KOPT-K1 (cell line): ENCODE measurements around the gene SLC25A39.
A peak's percentile ranks its signal among the peaks of the same experiment; 100 is the strongest.
"Not testable (repeated sequence)": the region's sequence is repeated elsewhere in the genome, so short reads cannot be mapped to it uniquely, and the experiment has no call there.

ENCODE experiments used
- H3K27ac ChIP-seq: fragments of 200-600 bp; sonication (generic); 2 replicates; pipeline ENCODE4 v1.5.1; 2016; ENCODE audit warnings: antibody characterized with exemption, mild to moderate bottlenecking, low read depth, low read length; ENCODE audit not compliant: poor library complexity, severe bottlenecking
- H3K36me3 ChIP-seq: fragments of 200-600 bp; sonication (generic); 2 replicates; pipeline ENCODE4 v1.5.1; 2017; ENCODE audit warnings: antibody characterized with exemption, mild to moderate bottlenecking, low read length, moderate library complexity; ENCODE audit not compliant: insufficient read depth
- H3K9me3 ChIP-seq: fragments of 200-600 bp; sonication (generic); 2 replicates; pipeline ENCODE4 v1.5.1; 2017; ENCODE audit warnings: antibody characterized with exemption, low read length, mild to moderate bottlenecking; ENCODE audit not compliant: insufficient read depth, poor library complexity, severe bottlenecking

The SLC25A39 gene

DNA sequence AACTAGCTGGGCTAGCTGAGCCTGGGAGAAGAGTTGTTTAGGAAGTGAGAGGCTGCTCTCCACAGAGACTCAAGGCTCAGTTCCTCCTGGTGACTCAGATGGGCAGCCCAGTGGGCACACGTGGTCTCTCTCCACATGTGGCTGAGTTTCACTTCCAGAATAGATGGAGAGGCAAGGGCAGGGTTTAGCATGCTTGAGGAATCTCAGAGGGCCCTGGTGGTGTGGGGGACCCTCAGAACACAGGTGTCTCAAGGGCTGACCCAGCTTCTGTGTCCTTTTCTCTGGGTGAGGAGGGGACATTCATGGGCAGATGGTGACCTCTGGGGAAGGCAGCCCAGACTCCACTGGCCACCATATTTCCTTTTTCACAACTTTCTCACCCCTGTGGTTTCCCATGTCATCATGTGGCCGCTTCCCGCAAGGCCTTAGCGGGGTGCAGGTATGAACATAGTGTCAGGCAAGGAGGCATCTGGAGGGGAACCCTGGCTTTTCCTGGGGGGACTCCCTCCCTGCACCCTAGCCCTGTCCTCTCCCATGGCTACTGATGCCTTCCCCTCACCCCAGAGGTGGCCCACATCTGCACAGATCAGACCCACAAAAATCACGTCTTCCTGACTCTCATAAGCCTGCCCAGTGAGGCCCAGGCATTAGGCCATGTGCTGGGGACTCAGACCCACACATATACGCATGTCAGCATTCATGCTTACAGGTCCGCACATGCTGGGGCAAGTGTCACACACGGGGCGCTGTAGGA is 23.8 kb upstream of the SLC25A39 start:
- Histone ChIP-seq H3K9me3 (no peaks in the 10 kb centered on the region), H3K36me3 (no peaks in the 10 kb centered on the region), H3K27ac (no peak overlapping the region)

DNA sequence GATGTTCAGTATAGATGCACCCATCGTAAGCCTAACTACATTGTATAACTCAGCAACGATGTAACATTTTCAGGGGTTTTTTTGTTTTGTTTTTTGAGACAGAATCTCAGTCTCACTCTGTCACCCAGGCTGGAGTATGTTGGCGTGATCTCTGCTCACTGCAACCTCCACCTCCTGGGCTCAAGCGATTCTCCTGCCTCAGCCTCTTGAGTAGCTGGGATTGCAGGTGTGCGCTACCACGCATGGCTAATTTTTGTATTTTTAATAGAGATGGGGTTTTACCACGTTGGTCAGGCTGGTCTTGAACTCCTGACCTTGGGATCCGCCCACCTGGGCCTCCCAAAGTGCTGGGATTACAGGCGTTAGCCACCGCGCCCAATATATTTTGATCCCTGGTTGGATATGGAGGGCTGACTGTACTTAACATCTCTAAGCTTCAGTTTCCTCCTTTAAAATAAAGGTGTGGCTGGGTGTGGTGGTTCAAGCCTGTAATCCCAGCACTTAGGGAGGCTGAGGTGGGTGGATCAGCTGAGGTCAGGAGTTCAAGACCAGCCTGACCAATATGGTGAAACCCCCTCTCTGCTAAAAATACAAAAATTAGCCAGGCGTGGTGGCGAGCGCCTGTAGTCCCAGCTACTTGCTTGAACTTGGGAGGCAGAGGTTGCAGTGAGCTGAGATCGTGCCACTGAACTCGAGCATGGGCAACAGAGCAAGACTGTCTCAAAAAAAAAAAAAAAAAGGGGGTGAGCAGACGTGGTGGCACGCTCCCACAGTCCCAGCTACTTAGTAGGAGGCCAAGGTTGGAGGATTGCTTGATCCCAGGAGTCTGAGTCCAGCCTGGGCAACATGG is 22.8 kb upstream of the SLC25A39 start:
- H3K36me3 ChIP-seq, H3K27ac ChIP-seq, H3K9me3 ChIP-seq: not testable (repeated sequence)

DNA sequence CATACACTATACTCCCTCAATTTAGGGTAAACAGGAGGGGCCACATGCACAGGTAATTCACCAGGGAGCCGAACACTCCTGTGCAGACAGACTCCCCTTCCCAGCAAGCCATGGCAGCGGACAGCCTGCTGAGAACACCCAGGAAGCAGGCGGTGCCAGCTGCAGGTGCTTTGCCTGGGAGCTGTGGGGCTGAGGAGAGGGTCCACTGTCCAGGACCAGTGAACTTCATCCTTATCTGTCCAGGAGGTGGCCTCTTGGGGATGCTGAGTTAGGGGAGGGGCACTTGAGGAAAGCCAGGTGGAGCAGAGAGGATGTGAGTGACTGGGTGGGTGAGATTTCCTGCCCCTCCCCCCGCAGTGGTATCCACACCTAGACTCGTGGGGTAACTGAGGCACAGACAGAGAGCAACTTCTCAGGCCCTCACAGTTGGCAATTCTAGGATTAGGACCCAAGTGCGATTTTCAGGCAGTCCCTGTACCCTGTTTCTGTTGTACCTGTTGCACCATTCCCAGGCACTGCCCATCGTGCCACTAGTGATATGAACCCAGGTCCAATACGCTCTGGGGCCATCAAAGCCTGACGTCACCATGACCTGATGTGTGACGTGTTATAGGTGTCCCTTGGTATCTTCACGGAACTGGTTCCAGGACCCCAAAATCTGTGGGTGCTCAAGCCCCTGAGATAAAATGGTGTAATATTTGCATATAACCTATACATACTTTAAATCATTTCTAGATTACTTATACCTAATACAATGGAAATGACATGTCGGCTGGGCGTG is 21.6 kb upstream of the SLC25A39 start:
- Histone ChIP-seq H3K9me3 (no peaks in the 10 kb centered on the region), H3K36me3 (no peaks in the 10 kb centered on the region), H3K27ac (no peak overlapping the region)

DNA sequence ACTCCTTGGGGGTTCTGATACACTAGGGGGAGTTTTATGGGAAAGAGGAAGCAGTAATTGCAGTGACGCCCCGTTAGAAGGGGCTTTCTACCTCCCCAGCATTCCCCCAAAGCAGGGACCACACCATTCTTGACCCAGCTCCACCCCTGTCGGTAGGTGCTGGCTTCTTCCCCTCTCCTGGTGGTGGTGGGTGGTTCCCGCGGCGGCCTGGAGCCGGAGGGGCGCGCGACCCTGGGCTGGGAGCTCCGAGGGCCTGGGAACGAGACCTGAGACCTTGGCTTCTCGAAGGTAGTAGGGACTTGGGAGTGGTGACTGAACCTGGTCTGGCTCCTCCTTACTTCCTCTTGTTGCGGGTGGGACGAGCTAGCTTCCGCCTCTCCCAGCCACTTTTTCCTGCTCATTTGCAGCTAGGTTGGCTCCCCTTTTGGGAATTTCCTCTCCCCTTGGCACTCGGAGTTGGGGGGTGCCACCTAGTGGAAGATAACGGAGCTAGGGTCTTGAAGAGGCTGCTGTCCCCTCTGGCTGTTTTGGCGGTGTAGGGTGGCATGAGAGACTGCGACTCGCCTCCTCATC is 20.9 kb upstream of the SLC25A39 start:
- Histone ChIP-seq H3K36me3 (no peaks in the 10 kb centered on the region), H3K27ac (peak overlapping the region; percentile 4), H3K9me3 (no peaks in the 10 kb centered on the region)

DNA sequence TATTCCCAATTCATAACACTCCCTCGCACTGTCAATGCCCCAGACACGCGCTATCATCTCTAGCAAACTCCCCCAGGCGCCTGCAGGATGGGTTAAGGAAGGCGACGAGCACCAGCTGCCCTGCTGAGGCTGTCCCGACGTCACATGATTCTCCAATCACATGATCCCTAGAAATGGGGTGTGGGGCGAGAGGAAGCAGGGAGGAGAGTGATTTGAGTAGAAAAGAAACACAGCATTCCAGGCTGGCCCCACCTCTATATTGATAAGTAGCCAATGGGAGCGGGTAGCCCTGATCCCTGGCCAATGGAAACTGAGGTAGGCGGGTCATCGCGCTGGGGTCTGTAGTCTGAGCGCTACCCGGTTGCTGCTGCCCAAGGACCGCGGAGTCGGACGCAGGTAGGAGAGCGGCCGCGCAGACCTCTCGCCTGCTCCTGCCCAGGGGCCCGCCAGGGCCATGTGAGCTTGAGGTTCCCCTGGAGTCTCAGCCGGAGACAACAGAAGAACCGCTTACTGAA is 20.4 kb upstream of the SLC25A39 start, which contains the start of gene GRN:
Gene GRN, plus strand, starts transcription at position 364 of the 515 bp plus-strand sequence. CDS start 3,863 bp downstream, outside the sequence.
- Histone ChIP-seq H3K27ac (peak within 1 kb of the TSS; percentile 4), H3K9me3 (no peaks in the 10 kb centered on the region), H3K36me3 (no peaks in the 10 kb centered on the region)

DNA sequence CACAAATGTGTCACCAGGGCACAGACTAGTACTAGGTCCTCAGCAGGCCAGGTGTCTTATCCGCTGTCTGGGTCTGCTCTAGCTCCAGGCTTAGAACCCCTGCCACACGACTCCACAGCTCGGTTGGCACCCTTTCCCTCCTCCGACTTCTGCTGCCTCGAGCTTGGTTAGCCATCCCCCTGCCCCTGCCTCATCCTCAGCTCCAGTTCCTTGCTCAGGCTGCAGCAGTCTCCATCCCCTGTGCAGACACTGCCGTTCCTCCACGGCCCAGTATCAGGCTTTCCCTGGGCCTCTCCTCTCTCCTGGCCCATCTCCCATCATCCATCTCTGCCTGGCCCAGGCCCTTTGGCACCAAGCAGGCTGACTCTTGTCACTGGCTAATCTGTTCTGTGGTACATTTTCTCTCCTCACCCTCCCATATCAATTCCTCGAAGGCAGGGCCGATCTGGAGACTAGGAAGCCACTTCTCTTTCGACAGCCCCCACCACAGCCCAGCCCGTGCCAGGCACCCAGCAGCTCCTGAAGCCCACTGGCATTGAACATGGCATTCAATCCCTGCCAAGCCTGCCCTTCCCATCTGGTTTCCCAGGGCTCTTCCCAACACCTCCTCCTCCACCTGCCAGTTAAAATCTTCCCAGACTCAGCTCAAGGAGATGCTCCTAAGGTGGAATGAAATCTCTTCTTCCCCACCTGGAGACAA is 19.0 kb upstream of the SLC25A39 start:
- no peaks in the 10 kb centered on the region for H3K36me3 ChIP-seq
- no peaks in the 10 kb centered on the region for H3K9me3 ChIP-seq
- no peak overlapping the region for H3K27ac ChIP-seq

DNA sequence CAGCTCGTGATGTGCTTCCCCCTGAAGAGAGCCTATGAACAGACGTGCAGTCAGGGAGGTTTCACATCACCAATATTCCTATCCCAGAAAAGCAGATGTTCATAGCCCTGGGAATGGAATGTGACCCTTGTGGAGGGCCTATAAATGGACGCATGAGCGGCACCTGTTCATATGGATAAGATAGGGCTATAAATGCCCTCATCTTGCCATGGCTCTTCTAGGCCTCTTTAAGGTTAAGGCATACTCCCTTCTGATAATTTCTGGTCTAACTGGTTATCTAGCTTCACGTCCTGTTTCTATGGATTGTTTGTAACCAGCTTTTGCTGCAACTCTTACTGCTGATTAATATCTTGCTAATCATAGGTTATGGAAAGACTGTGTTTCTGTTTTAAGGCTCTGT is 15.9 kb upstream of the SLC25A39 start:
- not testable (repeated sequence) for H3K36me3 ChIP-seq

DNA sequence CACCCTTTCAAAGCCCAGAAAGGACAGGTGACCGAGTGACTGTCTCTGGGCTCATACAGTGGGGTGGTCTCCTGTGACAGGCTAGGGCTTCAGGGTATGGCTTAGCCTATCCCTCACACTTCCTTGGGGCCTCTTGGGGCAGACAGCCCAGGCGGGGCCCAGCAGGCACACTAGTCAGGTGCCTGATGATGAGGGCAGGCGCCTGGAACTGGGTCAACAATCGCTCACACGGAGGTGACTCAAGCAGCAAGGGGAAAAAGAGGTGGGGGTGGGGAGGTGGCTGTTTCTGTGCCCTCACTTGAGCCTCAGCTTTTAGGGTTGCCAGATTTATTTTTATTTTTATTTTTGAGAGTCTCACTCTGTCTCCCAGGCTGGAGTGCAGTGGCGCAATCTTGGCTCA is 14.1 kb upstream of the SLC25A39 start:
- Histone ChIP-seq H3K27ac (no peak overlapping the region), H3K9me3 (no peaks in the 10 kb centered on the region), H3K36me3 (no peaks in the 10 kb centered on the region)

More for the DNA sequence above, 15.9 kb upstream of the SLC25A39 start:
- H3K27ac ChIP-seq, H3K9me3 ChIP-seq: not testable (repeated sequence)

DNA sequence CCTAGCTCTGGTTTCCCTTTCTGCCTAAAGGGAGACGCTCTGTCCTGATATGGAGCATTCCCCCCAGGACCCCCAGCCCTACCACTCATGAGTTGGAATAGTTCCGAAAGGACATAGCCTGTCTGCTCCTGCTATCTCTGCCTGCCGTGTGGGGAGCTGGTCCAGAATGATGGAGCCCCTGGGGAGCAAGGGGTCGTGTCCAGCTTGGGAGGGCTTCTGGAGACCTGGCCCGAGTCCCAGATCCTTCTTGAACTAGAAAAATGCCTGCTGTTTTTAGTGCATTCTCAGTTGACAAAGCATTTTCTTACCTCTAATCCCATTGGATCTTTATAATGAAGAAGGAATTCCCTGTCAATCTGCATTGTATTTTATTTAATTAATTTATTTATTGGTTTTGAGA is 11.3 kb upstream of the SLC25A39 start:
- Histone ChIP-seq H3K9me3 (no peaks in the 10 kb centered on the region), H3K36me3 (no peaks in the 10 kb centered on the region), H3K27ac (no peak overlapping the region)

DNA sequence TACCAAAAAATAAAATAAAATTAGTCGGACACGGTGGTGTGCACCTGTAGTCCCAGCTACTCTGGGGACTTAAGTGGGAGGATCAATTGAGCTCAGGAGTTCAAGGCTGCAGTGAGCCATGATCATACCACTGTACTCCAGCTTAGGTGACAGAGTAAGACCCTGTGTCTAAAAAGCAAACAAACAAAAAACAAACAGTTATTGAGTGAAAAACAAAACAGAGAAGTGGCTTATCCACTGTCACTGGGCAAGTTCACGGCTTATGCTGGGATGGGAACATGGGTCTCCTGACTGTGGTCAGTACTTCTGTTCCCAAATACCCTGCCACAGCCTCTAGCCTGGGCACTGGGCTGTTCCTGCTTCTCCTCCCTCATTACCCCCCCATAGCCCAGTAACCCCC is 10.9 kb upstream of the SLC25A39 start:
- no peaks in the 10 kb centered on the region for H3K9me3 ChIP-seq
- H3K27ac ChIP-seq: no peak overlapping the region
- H3K36me3 ChIP-seq: no peaks in the 10 kb centered on the region

DNA sequence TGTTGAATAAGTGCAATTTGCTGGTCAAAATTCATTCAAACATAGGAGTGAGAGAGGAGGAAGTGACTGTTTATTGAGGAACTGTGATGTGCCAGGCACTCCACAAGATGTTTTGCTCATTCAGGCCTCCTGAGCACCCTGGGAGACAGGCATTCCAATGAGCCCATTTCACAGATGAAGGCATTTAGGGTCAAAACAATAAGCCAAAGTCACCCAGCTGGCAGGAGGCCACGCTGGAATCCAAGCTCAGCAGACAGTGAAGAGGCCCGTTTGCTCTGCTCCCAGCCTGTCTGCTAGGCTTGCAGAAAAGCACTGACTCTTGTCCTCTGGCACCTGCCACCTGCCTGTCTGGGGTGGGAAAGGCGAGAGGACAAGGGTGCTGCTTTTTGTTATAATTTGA is 10.1 kb upstream of the SLC25A39 start:
- H3K27ac ChIP-seq: no peak overlapping the region
- no peaks in the 10 kb centered on the region for H3K36me3 ChIP-seq
- no peaks in the 10 kb centered on the region for H3K9me3 ChIP-seq

DNA sequence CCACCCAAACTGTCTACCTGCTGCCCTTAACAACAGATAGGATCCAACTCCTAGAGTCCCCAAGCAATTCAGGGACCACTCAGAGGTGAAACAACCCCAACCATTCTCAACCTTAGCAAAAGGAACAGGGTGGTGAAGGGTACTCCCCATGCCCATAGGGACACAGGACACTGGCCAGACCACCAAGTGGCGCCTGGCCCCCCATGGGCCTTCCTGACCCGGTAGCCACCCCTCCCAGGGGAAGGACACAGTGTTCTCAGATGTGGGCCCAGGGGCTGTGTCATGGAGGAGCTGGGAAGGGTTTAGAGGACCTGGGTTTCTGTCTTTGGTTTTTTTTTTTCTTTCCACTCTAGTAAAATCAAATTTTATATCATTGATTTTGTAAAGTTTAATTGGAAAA is 9.7 kb upstream of the SLC25A39 start:
- H3K27ac ChIP-seq: no peak overlapping the region

DNA sequence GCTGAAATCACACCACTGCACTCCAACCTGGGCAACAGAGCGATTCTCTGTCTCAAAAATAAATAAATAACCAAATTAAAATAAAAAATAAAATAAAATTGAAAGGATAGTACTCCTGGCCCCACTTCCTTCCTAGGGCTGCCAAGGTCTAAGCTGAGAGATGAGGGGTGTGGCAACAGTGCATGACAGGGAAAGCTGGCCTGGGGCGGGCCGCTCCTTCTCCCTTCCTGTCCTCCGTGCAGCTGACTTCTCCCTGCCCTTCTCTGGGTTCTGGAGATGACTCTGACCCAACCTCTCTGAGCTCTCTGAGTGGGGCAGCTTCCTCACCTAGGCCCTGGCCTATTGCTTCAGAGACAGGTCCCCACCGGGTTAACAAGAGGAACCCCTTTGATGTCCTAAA is 8.7 kb upstream of the SLC25A39 start:
- Histone ChIP-seq H3K36me3 (no peaks in the 10 kb centered on the region), H3K9me3 (no peaks in the 10 kb centered on the region), H3K27ac (no peak overlapping the region)

More for the DNA sequence above, 9.7 kb upstream of the SLC25A39 start:
- no peaks in the 10 kb centered on the region for H3K9me3 ChIP-seq
- no peaks in the 10 kb centered on the region for H3K36me3 ChIP-seq

DNA sequence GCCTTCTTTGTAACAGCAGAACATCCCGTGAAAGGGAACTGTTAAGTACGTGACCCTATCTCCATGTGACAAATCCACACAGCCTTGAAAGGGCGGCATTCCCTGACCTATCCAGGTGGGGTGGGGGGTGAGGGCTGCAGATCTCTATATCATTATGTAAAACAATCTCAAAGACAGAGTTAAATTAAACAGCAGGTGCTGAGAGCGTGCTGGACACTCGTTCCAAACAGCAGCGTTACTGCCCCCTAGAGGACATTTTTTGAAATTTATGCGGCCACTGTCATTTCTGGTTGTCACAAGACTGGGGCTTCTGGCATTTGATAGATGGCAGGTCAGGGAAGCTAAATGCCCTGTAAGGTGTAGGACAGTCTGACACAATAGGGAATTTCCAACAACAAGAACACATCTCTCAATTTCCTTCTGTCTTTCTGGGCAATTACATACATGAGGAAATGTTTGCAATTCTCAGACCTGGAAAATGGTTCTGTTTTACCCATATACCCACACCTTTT is 6.7 kb upstream of the SLC25A39 start:
- H3K36me3 ChIP-seq: no peaks in the 10 kb centered on the region
- H3K9me3 ChIP-seq: no peaks in the 10 kb centered on the region
- H3K27ac ChIP-seq: no peak overlapping the region
